Common myeloid progenitor, CD34-positive (primary cell): ENCODE measurements around the gene MIOX.

Source experiments
- CTCF ChIA-PET: fragments of 350-600 bp; sonication (Branson Sonifier 250); formaldehyde crosslinking; loops from one replicate; lab custom pipeline; 2021; ENCODE audit warnings: antibody characterized with exemption; lab: Charles Lee
- POLR2A ChIA-PET: fragments of 350-600 bp; sonication (Branson Sonifier 250); formaldehyde crosslinking; loops from one replicate; lab custom pipeline; 2021; ENCODE audit warnings: antibody characterized with exemption; lab: Charles Lee
- DNase-seq, 3 donors: peaks; one replicate each; pipeline versions ENCODE4 v3.0.0 to v3.0.0-alpha.2; 2013
- H3K27ac ChIP-seq, 2 experiments: 1 replicate in 1 of 2; 2 replicates in 1 of 2; pipeline ENCODE4 v1.7.0; 2013; ENCODE audit warnings: inconsistent platforms in 2 of 2, low read length in 2 of 2, mild to moderate bottlenecking in 2 of 2, low read depth in 1 of 2, moderate library complexity in 1 of 2; ENCODE audit not compliant: severe bottlenecking in 2 of 2, insufficient read depth in 1 of 2, poor library complexity in 1 of 2
- H3K27me3 ChIP-seq, 5 experiments: replicated peaks in 2 of 5; 1 replicate in 3 of 5; 2 replicates in 2 of 5; pipeline versions ENCODE4 v1.6.1 to v1.7.0; 2013; ENCODE audit warnings: low read length in 4 of 5, mild to moderate bottlenecking in 2 of 5, moderate library complexity in 2 of 5, inconsistent platforms in 1 of 5; ENCODE audit not compliant: insufficient read depth in 5 of 5, control insufficient read depth in 4 of 5
- H3K36me3 ChIP-seq, 4 experiments: 1 replicate in 2 of 4; 2 replicates in 2 of 4; pipeline versions ENCODE4 v1.6.1 to v1.7.0; 2013; ENCODE audit warnings: low read length in 3 of 4, control low read depth in 1 of 4, mild to moderate bottlenecking in 1 of 4; ENCODE audit not compliant: control insufficient read depth in 4 of 4, insufficient read depth in 4 of 4
- H3K4me1 ChIP-seq, 4 experiments: 1 replicate in 3 of 4; 2 replicates in 1 of 4; pipeline versions ENCODE4 v1.6.1 to v1.7.1; 2013; ENCODE audit warnings: low read length in 3 of 4, mild to moderate bottlenecking in 3 of 4, control low read depth in 1 of 4, inconsistent platforms in 1 of 4, moderate library complexity in 1 of 4; ENCODE audit not compliant: control insufficient read depth in 4 of 4, insufficient read depth in 4 of 4; ENCODE audit errors: control extremely low read depth in 1 of 4
- H3K4me3 ChIP-seq, 7 experiments: 1 replicate in 4 of 7; 2 replicates in 3 of 7; pipeline versions ENCODE4 v1.5.1 to v1.7.0; 2013; ENCODE audit warnings: mild to moderate bottlenecking in 7 of 7, low read length in 6 of 7, moderate library complexity in 6 of 7, inconsistent platforms in 2 of 7, low read depth in 2 of 7, control low read depth in 1 of 7; ENCODE audit not compliant: insufficient read depth in 4 of 7, control insufficient read depth in 1 of 7; ENCODE audit errors: extremely low read depth in 1 of 7
- H3K9me3 ChIP-seq, 5 experiments: 1 replicate in 4 of 5; 2 replicates in 1 of 5; pipeline versions ENCODE4 v1.6.1 to v1.7.1; 2013; ENCODE audit warnings: low read length in 4 of 5, mild to moderate bottlenecking in 2 of 5, inconsistent platforms in 1 of 5, low read depth in 1 of 5, moderate library complexity in 1 of 5; ENCODE audit not compliant: control insufficient read depth in 4 of 5, insufficient read depth in 2 of 5; ENCODE audit errors: control extremely low read depth in 1 of 5
- WGBS: methylation state at CpG from one replicate; pipeline ENCODE4 v1.1.5; 2013; ENCODE audit not compliant: insufficient coverage; 5-methylcytosine and 5-hydroxymethylcytosine counted together

Gene MIOX

GRCh38 chr22:50473855-50474671 lies 12.6 kb upstream of the MIOX start:
- Histone ChIP-seq H3K4me1 (peaks cover 4 to 59% (median 57%) of the 10 kb centered on the region in 4 experiments), H3K4me3 (peak overlapping the region; percentile 46 to 76 (median 72)), H3K27me3 (peaks cover 0 to 6% (median 0%) of the 10 kb centered on the region in 5 experiments), H3K36me3 (no peaks in the 10 kb centered on the region), H3K27ac (peak overlapping the region in 1 of 2 experiments; percentile 34), H3K9me3 (no peaks in the 10 kb centered on the region)
- CTCF ChIA-PET = interaction anchor here (0.9 to 2.8 kb wide), 7 partner anchors 9 to 35 kb away, joined by 3 to 13 read pairs (median 5); no protein-coding TSS in a partner anchor
- 18% methylated on average over 48 of the region's 62 CpGs for WGBS
- no peak for DNase-seq
- POLR2A ChIA-PET = no interaction called here

GRCh38 chr22:50474710-50475651 lies 11.7 kb upstream of the MIOX start, which contains the start of gene SBF1:
Gene SBF1 (minus strand): TSS chr22:50475035. CDS start chr22:50474840, 195 bp downstream.
- H3K27me3 ChIP-seq = peaks cover 0 to 16% (median 4%) of the 10 kb centered on the region in 5 experiments
- H3K36me3 ChIP-seq = no peaks in the 10 kb centered on the region
- peak within 1 kb of the TSS; percentile 63 to 76 (median 72) for H3K4me3 ChIP-seq
- 3% methylated on average over 75 of the region's 97 CpGs for WGBS
- POLR2A ChIA-PET = no interaction called here
- H3K4me1 ChIP-seq = peaks cover 4 to 50% (median 48%) of the 10 kb centered on the region in 4 experiments
- H3K9me3 ChIP-seq = no peaks in the 10 kb centered on the region
- CTCF ChIA-PET = interaction anchor here (0.9 kb wide), 1 partner anchor 23 kb away, joined by 3 read pairs; no protein-coding TSS in a partner anchor
- peak; percentile 77 to 82 (median 81) for DNase-seq
- peak within 1 kb of the TSS in 1 of 2 experiments; percentile 68 for H3K27ac ChIP-seq

GRCh38 chr22:50475652-50476002 lies 11.0 kb upstream of the MIOX start:
- no peak for DNase-seq
- Histone ChIP-seq H3K36me3 (no peaks in the 10 kb centered on the region), H3K4me3 (peak overlapping the region in 4 of 7 experiments; percentile 72 to 76 (median 76)), H3K27me3 (peaks cover 0 to 22% (median 9%) of the 10 kb centered on the region in 5 experiments), H3K4me1 (peaks cover 4 to 43% (median 42%) of the 10 kb centered on the region in 4 experiments), H3K9me3 (no peaks in the 10 kb centered on the region), H3K27ac (peak overlapping the region in 1 of 2 experiments; percentile 68)
- ChIA-PET POLR2A (no interaction called here), CTCF (interaction anchor here (0.9 kb wide), 1 partner anchor 23 kb away, joined by 3 read pairs; no protein-coding TSS in a partner anchor)
- WGBS = no CpG with 5 or more reads among the region's 6 CpGs

- H3K9me3 ChIP-seq = no peaks in the 10 kb centered on the region
- H3K4me3 ChIP-seq = no peak overlapping the region
- 97% methylated on average over 5 of the region's 7 CpGs for WGBS
- CTCF ChIA-PET = no interaction called here
- DNase-seq = no peak
- H3K27me3 ChIP-seq = peaks cover 0 to 34% (median 10%) of the 10 kb centered on the region in 5 experiments
- H3K4me1 ChIP-seq = peaks cover 4 to 39% (median 38%) of the 10 kb centered on the region in 4 experiments
- H3K36me3 ChIP-seq = no peaks in the 10 kb centered on the region
- POLR2A ChIA-PET = no interaction called here
- no peak overlapping the region for H3K27ac ChIP-seq
Measured at GRCh38 chr22:50476868-50477267, 9.8 kb upstream of the MIOX start.

GRCh38 chr22:50477923-50478322 lies 8.7 kb upstream of the MIOX start:
- ChIA-PET POLR2A (no interaction called here), CTCF (interaction anchor here (1.0 kb wide), 1 partner anchor 22 kb away, joined by 3 read pairs; no protein-coding TSS in a partner anchor)
- H3K9me3 ChIP-seq = no peaks in the 10 kb centered on the region
- H3K27me3 ChIP-seq = peaks cover 0 to 45% (median 18%) of the 10 kb centered on the region in 5 experiments
- no peaks in the 10 kb centered on the region for H3K36me3 ChIP-seq
- H3K4me1 ChIP-seq = peaks cover 0 to 36% (median 32%) of the 10 kb centered on the region in 4 experiments
- DNase-seq = no peak
- no peak overlapping the region for H3K27ac ChIP-seq
- 96% methylated on average over 10 of the region's 12 CpGs for WGBS
- H3K4me3 ChIP-seq = no peak overlapping the region

- Histone ChIP-seq H3K27me3 (peaks cover 0 to 53% (median 22%) of the 10 kb centered on the region in 5 experiments), H3K36me3 (no peaks in the 10 kb centered on the region), H3K4me1 (peaks cover 0 to 24% (median 19%) of the 10 kb centered on the region in 4 experiments), H3K4me3 (no peak overlapping the region), H3K27ac (no peak overlapping the region), H3K9me3 (no peaks in the 10 kb centered on the region)
- CTCF ChIA-PET = interaction anchor here (1.0 to 1.4 kb wide), 3 partner anchors 17 to 141 kb away, joined by 3 to 5 read pairs (median 3); no protein-coding TSS in a partner anchor
- 60% methylated on average over 6 of the region's 11 CpGs for whole genome bisulfite sequencing
- POLR2A ChIA-PET = interaction anchor here (1.2 to 1.3 kb wide), 2 partner anchors 8 to 11 kb away, joined by 3 read pairs; no protein-coding TSS in a partner anchor
- DNase-seq = peak in 2 of 3 donors; percentile 31 to 34
Measured at GRCh38 chr22:50479721-50480120, 6.9 kb upstream of the MIOX start.
